HEK293 (cell line): Measurements from ENCODE around the gene RABL3.

Source experiments
- CTCF ChIA-PET: fragments of 350-600 bp; formaldehyde crosslinking; extraction: SDS; loops from one replicate; lab custom pipeline; 2021; ENCODE audit warnings: antibody characterized with exemption; lab: Yijun Ruan, JAX
- POLR2A ChIA-PET: fragments of 300-600 bp; formaldehyde crosslinking; extraction: SDS; loops from one replicate; lab custom pipeline; 2020; ENCODE audit warnings: antibody characterized with exemption, inconsistent platforms; lab: Yijun Ruan, JAX
- H3K27ac ChIP-seq: fragments of 200-500 bp; sonication (Bioruptor generic); 2 replicates; pipeline ENCODE4 v1.5.1; 2014; ENCODE audit warnings: low read depth, low read length, control low read depth, inconsistent platforms; ENCODE audit errors: extremely low read depth
- H3K36me3 ChIP-seq, 2 experiments: fragments of 200-500 bp in 1 of 2; sonication (Bioruptor generic) in 1 of 2; 1 replicate in 1 of 2; 2 replicates in 1 of 2; pipeline ENCODE4 v1.5.1; 2014 to 2017; ENCODE audit warnings: inconsistent platforms in 2 of 2, low read length in 2 of 2; ENCODE audit not compliant: control insufficient read depth in 2 of 2, insufficient read depth in 1 of 2
- H3K4me1 ChIP-seq: fragments of 200-500 bp; sonication (Bioruptor generic); 2 replicates; pipeline ENCODE4 v1.5.1; 2014; ENCODE audit warnings: mild to moderate bottlenecking, low read length, inconsistent platforms; ENCODE audit not compliant: control insufficient read depth, insufficient read depth
- H3K4me3 ChIP-seq: 2 replicates; pipeline ENCODE4 v1.5.1; 2011; ENCODE audit warnings: low read depth, mild to moderate bottlenecking, control low read depth, low read length, moderate library complexity
- H3K9me3 ChIP-seq: fragments of 200-500 bp; sonication (Bioruptor generic); 2 replicates; pipeline ENCODE4 v1.5.1; 2014; ENCODE audit warnings: low read depth, low read length, inconsistent platforms; ENCODE audit not compliant: control insufficient read depth, insufficient read depth
- BCL11B ChIP-seq: fragments of 450-650 bp; formaldehyde crosslinking; IDR thresholded peaks from 2 replicates; pipeline ENCODE4 v1.5.1; 2016; ENCODE audit warnings: low read depth, missing biosample characterization, missing genetic modification characterization
- GLIS1 ChIP-seq: fragments of 450-650 bp; formaldehyde crosslinking; IDR thresholded peaks from 2 replicates; pipeline ENCODE4 v1.5.1; 2016; ENCODE audit warnings: missing biosample characterization, missing genetic modification characterization
- KLF7 ChIP-seq: fragments of 450-650 bp; formaldehyde crosslinking; IDR thresholded peaks from 2 replicates; pipeline ENCODE4 v1.5.1; 2016; ENCODE audit warnings: missing biosample characterization, missing genetic modification characterization, borderline replicate concordance
- ZBTB7A ChIP-seq: fragments of 450-650 bp; formaldehyde crosslinking; IDR thresholded peaks from 2 replicates; pipeline ENCODE4 v1.5.1; 2016; ENCODE audit warnings: low read depth, missing biosample characterization, missing genetic modification characterization
- ZFP41 ChIP-seq: fragments of 450-650 bp; formaldehyde crosslinking; IDR thresholded peaks from 2 replicates; pipeline ENCODE4 v1.5.1; 2016; ENCODE audit warnings: missing biosample characterization, missing genetic modification characterization, borderline replicate concordance
- ZIC2 ChIP-seq: fragments of 450-650 bp; formaldehyde crosslinking; IDR thresholded peaks from 2 replicates; pipeline ENCODE4 v1.5.1; 2016; ENCODE audit warnings: missing biosample characterization, missing genetic modification characterization
- ZNF114 ChIP-seq: fragments of 450-650 bp; formaldehyde crosslinking; IDR thresholded peaks from 2 replicates; pipeline ENCODE4 v1.5.0; 2017; ENCODE audit warnings: missing biosample characterization, missing genetic modification characterization
- ZNF138 ChIP-seq: fragments of 450-650 bp; formaldehyde crosslinking; IDR thresholded peaks from 2 replicates; pipeline ENCODE4 v1.5.1; 2016; ENCODE audit warnings: missing biosample characterization, missing genetic modification characterization, borderline replicate concordance
- ZNF16 ChIP-seq: fragments of 450-650 bp; formaldehyde crosslinking; IDR thresholded peaks from 2 replicates; pipeline ENCODE4 v1.5.1; 2016; ENCODE audit warnings: low read depth, missing biosample characterization, missing genetic modification characterization
- ZNF214 ChIP-seq: fragments of 450-650 bp; formaldehyde crosslinking; IDR thresholded peaks from 2 replicates; pipeline ENCODE4 v1.5.1; 2017; ENCODE audit warnings: missing biosample characterization, mild to moderate bottlenecking, missing genetic modification characterization, borderline replicate concordance
- ZNF248 ChIP-seq: fragments of 450-650 bp; formaldehyde crosslinking; IDR thresholded peaks from 2 replicates; pipeline ENCODE4 v1.5.1; 2017; ENCODE audit warnings: missing biosample characterization, missing genetic modification characterization
- ZNF302 ChIP-seq: fragments of 450-650 bp; formaldehyde crosslinking; IDR thresholded peaks from 2 replicates; pipeline ENCODE4 v1.5.1; 2016; ENCODE audit warnings: missing biosample characterization, missing genetic modification characterization, low read depth
- ZNF423 ChIP-seq: fragments of 450-650 bp; formaldehyde crosslinking; IDR thresholded peaks from 2 replicates; pipeline ENCODE4 v1.5.1; 2016; ENCODE audit warnings: missing biosample characterization, missing genetic modification characterization
- ZNF558 ChIP-seq: fragments of 450-650 bp; formaldehyde crosslinking; IDR thresholded peaks from 2 replicates; pipeline ENCODE4 v1.5.1; 2016; ENCODE audit warnings: missing biosample characterization, missing genetic modification characterization
- ZNF561 ChIP-seq: fragments of 450-650 bp; IDR thresholded peaks from 2 replicates; pipeline ENCODE4 v1.5.1; 2018; ENCODE audit warnings: missing biosample characterization, missing genetic modification characterization, borderline replicate concordance
- ZNF660 ChIP-seq: fragments of 450-650 bp; IDR thresholded peaks from 2 replicates; pipeline ENCODE4 v1.5.1; 2018; ENCODE audit warnings: missing biosample characterization, mild to moderate bottlenecking, missing genetic modification characterization
- ZXDB ChIP-seq: fragments of 450-650 bp; formaldehyde crosslinking; IDR thresholded peaks from 2 replicates; pipeline ENCODE4 v1.5.1; 2016; ENCODE audit warnings: missing biosample characterization, missing genetic modification characterization
- TF ChIP-seq, protein P1 (sequence below): fragments of 450-650 bp; formaldehyde crosslinking; IDR thresholded peaks from 2 replicates; pipeline ENCODE4 v1.5.1; 2016; ENCODE audit warnings: missing biosample characterization, missing genetic modification characterization
- TF ChIP-seq, protein P2 (sequence below): fragments of 450-650 bp; formaldehyde crosslinking; IDR thresholded peaks from 2 replicates; pipeline ENCODE4 v1.5.0; 2017; ENCODE audit warnings: missing biosample characterization, missing genetic modification characterization, borderline replicate concordance
- TF ChIP-seq, protein P3 (sequence below): sonication (generic); formaldehyde crosslinking; IDR thresholded peaks from 2 replicates; pipeline ENCODE4 v1.8.1; 2022; ENCODE audit warnings: mild to moderate bottlenecking, moderate library complexity, missing genetic modification reagents

RABL3 gene

GRCh38 chr3:120683671-120684301 lies 58.5 kb downstream of the RABL3 start:
- TF ChIP-seq, protein P1, sequence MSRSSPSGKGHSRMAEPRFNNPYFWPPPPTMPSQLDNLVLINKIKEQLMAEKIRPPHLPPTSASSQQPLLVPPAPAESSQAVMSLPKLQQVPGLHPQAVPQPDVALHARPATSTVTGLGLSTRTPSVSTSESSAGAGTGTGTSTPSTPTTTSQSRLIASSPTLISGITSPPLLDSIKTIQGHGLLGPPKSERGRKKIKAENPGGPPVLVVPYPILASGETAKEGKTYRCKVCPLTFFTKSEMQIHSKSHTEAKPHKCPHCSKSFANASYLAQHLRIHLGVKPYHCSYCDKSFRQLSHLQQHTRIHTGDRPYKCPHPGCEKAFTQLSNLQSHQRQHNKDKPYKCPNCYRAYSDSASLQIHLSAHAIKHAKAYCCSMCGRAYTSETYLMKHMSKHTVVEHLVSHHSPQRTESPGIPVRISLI: no peak
- TF ChIP-seq ZNF423 (tag by site-specific recombination): no peak
- no peaks in the 10 kb centered on the region for H3K36me3 ChIP-seq
- POLR2A ChIA-PET: no interaction called here
- H3K27ac ChIP-seq: no peak overlapping the region
- H3K9me3 ChIP-seq: no peaks in the 10 kb centered on the region
- CTCF ChIA-PET: no interaction called here
- H3K4me3 ChIP-seq: no peak overlapping the region
- H3K4me1 ChIP-seq: no peaks in the 10 kb centered on the region

DNA sequence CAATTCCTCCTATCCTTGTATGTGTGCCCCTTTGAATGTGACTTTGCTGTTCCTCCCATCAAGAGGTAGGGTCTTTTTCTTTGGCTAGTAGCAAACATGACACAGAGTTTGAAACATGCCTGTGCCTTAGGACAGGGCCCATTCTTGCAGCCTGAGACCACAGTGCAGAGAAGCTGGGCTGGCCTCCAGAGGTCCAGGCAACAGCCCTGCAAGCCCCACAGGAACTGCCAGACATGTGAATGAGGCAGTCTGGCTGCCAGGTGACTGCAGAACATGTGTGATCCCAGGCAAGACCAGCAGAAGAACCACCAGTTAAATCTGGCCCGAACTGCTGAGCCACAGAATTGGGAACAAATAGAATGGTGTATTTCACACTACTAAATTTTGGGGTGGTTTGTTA lies 59.1 kb downstream of the RABL3 start:
- ChIA-PET CTCF (interaction anchor here (0.5 kb wide), 1 partner anchor 11 kb away, joined by 3 read pairs; no protein-coding TSS in a partner anchor), POLR2A (no interaction called here)
- Histone ChIP-seq H3K4me3 (no peak overlapping the region), H3K27ac (no peak overlapping the region), H3K36me3 (no peaks in the 10 kb centered on the region), H3K9me3 (no peaks in the 10 kb centered on the region), H3K4me1 (no peaks in the 10 kb centered on the region)
- TF ChIP-seq KLF7 (no peak), ZNF302 (tag by site-specific recombination) (no peak), GLIS1 (tag by site-specific recombination) (no peak), ZNF423 (tag by site-specific recombination) (no peak), ZNF660 (tag by site-specific recombination) (no peak), ZNF214 (tag by site-specific recombination) (no peak), ZIC2 (tag by site-specific recombination) (no peak), ZNF138 (tag by site-specific recombination) (no peak), ZNF558 (no peak), ZNF16 (tag by site-specific recombination) (no peak), ZBTB7A (tag by site-specific recombination) (no peak), ZNF248 (tag by site-specific recombination) (no peak), ZXDB (tag by site-specific recombination) (no peak), ZNF561 (tag by site-specific recombination) (no peak), BCL11B (tag by site-specific recombination) (no peak), ZNF114 (no peak), ZFP41 (tag by site-specific recombination) (no peak)
- TF ChIP-seq, protein P2, sequence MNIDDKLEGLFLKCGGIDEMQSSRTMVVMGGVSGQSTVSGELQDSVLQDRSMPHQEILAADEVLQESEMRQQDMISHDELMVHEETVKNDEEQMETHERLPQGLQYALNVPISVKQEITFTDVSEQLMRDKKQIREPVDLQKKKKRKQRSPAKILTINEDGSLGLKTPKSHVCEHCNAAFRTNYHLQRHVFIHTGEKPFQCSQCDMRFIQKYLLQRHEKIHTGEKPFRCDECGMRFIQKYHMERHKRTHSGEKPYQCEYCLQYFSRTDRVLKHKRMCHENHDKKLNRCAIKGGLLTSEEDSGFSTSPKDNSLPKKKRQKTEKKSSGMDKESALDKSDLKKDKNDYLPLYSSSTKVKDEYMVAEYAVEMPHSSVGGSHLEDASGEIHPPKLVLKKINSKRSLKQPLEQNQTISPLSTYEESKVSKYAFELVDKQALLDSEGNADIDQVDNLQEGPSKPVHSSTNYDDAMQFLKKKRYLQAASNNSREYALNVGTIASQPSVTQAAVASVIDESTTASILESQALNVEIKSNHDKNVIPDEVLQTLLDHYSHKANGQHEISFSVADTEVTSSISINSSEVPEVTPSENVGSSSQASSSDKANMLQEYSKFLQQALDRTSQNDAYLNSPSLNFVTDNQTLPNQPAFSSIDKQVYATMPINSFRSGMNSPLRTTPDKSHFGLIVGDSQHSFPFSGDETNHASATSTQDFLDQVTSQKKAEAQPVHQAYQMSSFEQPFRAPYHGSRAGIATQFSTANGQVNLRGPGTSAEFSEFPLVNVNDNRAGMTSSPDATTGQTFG (tag by site-specific recombination): no peak
- TF ChIP-seq, protein P3, sequence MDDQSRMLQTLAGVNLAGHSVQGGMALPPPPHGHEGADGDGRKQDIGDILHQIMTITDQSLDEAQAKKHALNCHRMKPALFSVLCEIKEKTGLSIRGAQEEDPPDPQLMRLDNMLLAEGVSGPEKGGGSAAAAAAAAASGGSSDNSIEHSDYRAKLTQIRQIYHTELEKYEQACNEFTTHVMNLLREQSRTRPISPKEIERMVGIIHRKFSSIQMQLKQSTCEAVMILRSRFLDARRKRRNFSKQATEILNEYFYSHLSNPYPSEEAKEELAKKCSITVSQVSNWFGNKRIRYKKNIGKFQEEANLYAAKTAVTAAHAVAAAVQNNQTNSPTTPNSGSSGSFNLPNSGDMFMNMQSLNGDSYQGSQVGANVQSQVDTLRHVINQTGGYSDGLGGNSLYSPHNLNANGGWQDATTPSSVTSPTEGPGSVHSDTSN (CRISPR knock-in tag): no peak
